GM23248 (cell line): ENCODE results near the gene NPFFR1.

Experiments used
- EZH2 ChIP-seq: fragments of 200-600 bp; sonication (generic); IDR thresholded peaks from 2 replicates; pipeline ENCODE4 v1.6.1; 2018; ENCODE audit warnings: antibody characterized with exemption, mild to moderate bottlenecking; ENCODE audit not compliant: insufficient read depth, poor library complexity, severe bottlenecking
- EZH2phosphoT487 ChIP-seq: fragments of 200-600 bp; sonication (generic); IDR thresholded peaks from 2 replicates; pipeline ENCODE4 v1.6.1; 2018; ENCODE audit warnings: antibody characterized with exemption, moderate library complexity, mild to moderate bottlenecking, low read depth; ENCODE audit not compliant: insufficient read depth

GRCh38 chr10:70300461-70300860, 16.7 kb upstream of the NPFFR1 start:
- no peak for TF ChIP-seq EZH2
- no peak for TF ChIP-seq EZH2phosphoT487
